SK-N-SH (cell line): ENCODE data around the gene TUT1. TPM values are rescaled to one million over a fixed set of nuclear protein-coding genes. Genes with fewer than 3 reads are reported as not detected.
"Not testable (repeated sequence)": the region's sequence is repeated elsewhere in the genome, so short reads cannot be mapped to it uniquely, and the experiment has no call there.

Experiments
- CTCF ChIA-PET: fragments of 300-600, 350-600 bp; formaldehyde crosslinking; extraction: SDS; loops from one replicate; lab custom pipeline; 2021; lab: Yijun Ruan, JAX
- POLR2A ChIA-PET: fragments of 350-600 bp; sonication (Branson Sonifier 250); formaldehyde crosslinking; extraction: SDS; loops from one replicate; lab custom pipeline; 2020; ENCODE audit warnings: antibody characterized with exemption, inconsistent platforms; lab: Yijun Ruan, JAX
- DNase-seq: peaks from one replicate; pipeline ENCODE4 v3.0.0; 2012
- H2AFZ ChIP-seq: fragments of 200-600 bp; sonication (generic); 2 replicates; pipeline ENCODE4 v1.8.1; 2016; ENCODE audit warnings: antibody characterized with exemption, mild to moderate bottlenecking, low read depth
- H3F3A ChIP-seq: fragments of 200-600 bp; sonication (generic); replicated peaks from 2 replicates; pipeline ENCODE3; 2016; ENCODE audit warnings: antibody characterized with exemption, mild to moderate bottlenecking; ENCODE audit not compliant: insufficient read depth
- H3K27ac ChIP-seq, 2 experiments: fragments of 200-500 bp in 1 of 2; fragments of 200-600 bp in 1 of 2; sonication (Bioruptor generic) in 1 of 2; sonication (generic), shearing (Covaris generic) in 1 of 2; 2 replicates each; pipeline versions ENCODE4 v1.5.1 to v1.6.1; 2014 to 2016; ENCODE audit warnings: low read depth in 2 of 2, inconsistent platforms in 1 of 2, low read length in 1 of 2, mild to moderate bottlenecking in 1 of 2, mixed read lengths in 1 of 2
- H3K27me3 ChIP-seq: fragments of 200-600 bp; sonication (generic), shearing (Covaris generic); 2 replicates; pipeline ENCODE4 v1.6.1; 2016; ENCODE audit warnings: mixed run types; ENCODE audit not compliant: insufficient read depth
- H3K36me3 ChIP-seq, 2 experiments: fragments of 200-500 bp in 1 of 2; fragments of 200-600 bp in 1 of 2; sonication (Bioruptor generic) in 1 of 2; sonication (generic) in 1 of 2; replicated peaks in 1 of 2; 2 replicates each; pipeline versions ENCODE3 to v1.5.1; 2014 to 2016; ENCODE audit warnings: low read length in 1 of 2, mild to moderate bottlenecking in 1 of 2; ENCODE audit not compliant: insufficient read depth in 2 of 2, control insufficient read depth in 1 of 2
- H3K4me1 ChIP-seq, 2 experiments: fragments of 200-500 bp in 1 of 2; fragments of 200-600 bp in 1 of 2; sonication (Bioruptor generic) in 1 of 2; sonication (generic), shearing (Covaris generic) in 1 of 2; 2 replicates each; pipeline versions ENCODE4 v1.5.1 to v1.6.1; 2014 to 2016; ENCODE audit warnings: low read depth in 1 of 2, low read length in 1 of 2, mixed run types in 1 of 2; ENCODE audit not compliant: insufficient read depth in 2 of 2, control insufficient read depth in 1 of 2
- H3K4me2 ChIP-seq: fragments of 200-600 bp; sonication (generic), shearing (Covaris generic); 2 replicates; pipeline ENCODE4 v1.6.1; 2017; ENCODE audit warnings: mixed run types
- H3K4me3 ChIP-seq, 2 experiments: fragments of 200-500 bp in 1 of 2; fragments of 200-600 bp in 1 of 2; sonication (Bioruptor generic) in 1 of 2; sonication (generic), shearing (Covaris generic) in 1 of 2; 2 replicates each; pipeline versions ENCODE4 v1.5.1 to v1.8.1; 2014 to 2016; ENCODE audit warnings: low read depth in 2 of 2, inconsistent platforms in 1 of 2, low read length in 1 of 2, mild to moderate bottlenecking in 1 of 2, mixed read lengths in 1 of 2, moderate library complexity in 1 of 2
- H3K79me2 ChIP-seq: fragments of 200-600 bp; sonication (generic); 2 replicates; pipeline ENCODE4 v1.8.1; 2017; ENCODE audit warnings: mild to moderate bottlenecking; ENCODE audit not compliant: insufficient read depth
- H3K9ac ChIP-seq: fragments of 200-600 bp; sonication (generic); 2 replicates; pipeline ENCODE4 v1.6.1; 2017; ENCODE audit warnings: mixed run types
- H3K9me2 ChIP-seq: fragments of 200-600 bp; sonication (generic); 2 replicates; pipeline ENCODE4 v1.6.1; 2017; ENCODE audit warnings: mixed run types
- H3K9me3 ChIP-seq: fragments of 200-600 bp; sonication (generic); 2 replicates; pipeline ENCODE4 v1.6.1; 2017; ENCODE audit warnings: mixed run types, mild to moderate bottlenecking, moderate library complexity
- H4K20me1 ChIP-seq: fragments of 200-600 bp; sonication (generic); 2 replicates; pipeline ENCODE4 v1.6.1; 2017; ENCODE audit warnings: mild to moderate bottlenecking, mixed run types; ENCODE audit not compliant: insufficient read depth
- ELF1 ChIP-seq: IDR thresholded peaks from 2 replicates; pipeline ENCODE4 v1.4.0; 2012
- GABPA ChIP-seq: IDR thresholded peaks from 2 replicates; pipeline ENCODE4 v1.4.0; 2012; ENCODE audit warnings: low read depth, mild to moderate bottlenecking
- RAD21 ChIP-seq: IDR thresholded peaks from 2 replicates; pipeline ENCODE4 v1.6.1; 2012; ENCODE audit warnings: mild to moderate bottlenecking, low read length
- RXRA ChIP-seq: IDR thresholded peaks from 2 replicates; pipeline ENCODE4 v1.4.0; 2012; ENCODE audit warnings: low read depth, mild to moderate bottlenecking, borderline replicate concordance
- SIN3A ChIP-seq: IDR thresholded peaks from 2 replicates; pipeline ENCODE4 v1.6.1; 2012; ENCODE audit warnings: low read depth, mild to moderate bottlenecking, low read length, moderate library complexity, borderline replicate concordance
- USF1 ChIP-seq: IDR thresholded peaks from 2 replicates; pipeline ENCODE4 v1.4.0; 2012; ENCODE audit warnings: low read depth, borderline replicate concordance
- USF2 ChIP-seq: fragments of 150-350 bp; IDR thresholded peaks from 2 replicates; pipeline ENCODE4 v1.6.1; 2017; ENCODE audit warnings: antibody characterized with exemption, low read length, low read depth, borderline replicate concordance
- WGBS: methylation state at CpG from one replicate; pipeline ENCODE4 v1.1.6; 2017; ENCODE audit warnings: low lambda C conversion rate; 5-methylcytosine and 5-hydroxymethylcytosine counted together
- polyA plus RNA-seq, 3 experiments: library from polyadenylated mRNA; depleted of rRNA; stranded (reverse); fragments of >200 nt; gene quantifications; 2 replicates each; pipeline ENCODE4 v1.2.3, GENCODE V29; 2012

TUT1 gene
- polyA plus RNA-seq, 1 of the 3 experiments (the other 2 are of a cell fraction), result 27.3 TPM

GRCh38 chr11:62621027-62621566, 29.8 kb upstream of the TUT1 start (continued):
- TF ChIP-seq RXRA, result no peak
- TF ChIP-seq GABPA, result no peak

- H4K20me1 ChIP-seq, H3K36me3 ChIP-seq, H3K9me2 ChIP-seq, H3K4me3 ChIP-seq, DNase-seq, H3K4me2 ChIP-seq, H3K9ac ChIP-seq, H3K27me3 ChIP-seq, CTCF ChIA-PET, H3K27ac ChIP-seq, H2AFZ ChIP-seq, H3K9me3 ChIP-seq: not testable (repeated sequence)
- POLR2A ChIA-PET, result interaction anchor here (1.0 kb wide), 1 partner anchor 49 kb away, joined by 3 read pairs; the partner anchor contains the start of gene CSKMT
- Histone ChIP-seq H3F3A (peaks cover 32% of the 10 kb centered on the region), H3K4me1 (peaks cover 15 to 20% of the 10 kb centered on the region in 2 experiments; a peak in 3 of 4 replicates), H3K79me2 (peaks cover 30% of the 10 kb centered on the region)
- 100% methylated on average over 4 of the region's 14 CpGs for WGBS
These were observed 25.6 kb upstream of the TUT1 start for GRCh38 chr11:62616957-62617356.

- no peaks in the 10 kb centered on the region for H3K9me3 ChIP-seq
- no peak overlapping the region for H3K9ac ChIP-seq
- POLR2A ChIA-PET, result no interaction called here
- peaks cover 33% of the 10 kb centered on the region for H3K79me2 ChIP-seq
- H3K9me2 ChIP-seq, result no peaks in the 10 kb centered on the region
- no peak overlapping the region for H2AFZ ChIP-seq
- peaks cover 4 to 8% of the 10 kb centered on the region in 2 experiments for H3K36me3 ChIP-seq
- H4K20me1 ChIP-seq, result no peaks in the 10 kb centered on the region
- H3K4me1 ChIP-seq, result peaks cover 12 to 25% of the 10 kb centered on the region in 2 experiments; a peak in 3 of 4 replicates
- H3F3A ChIP-seq, result peaks cover 31% of the 10 kb centered on the region
- DNase-seq, result no peak
- H3K4me2 ChIP-seq, result no peak overlapping the region
- 86% methylated on average over 1 of the region's 7 CpGs for WGBS
- H3K4me3 ChIP-seq, result no peak overlapping the region
- CTCF ChIA-PET, result interaction anchor here (1.1 kb wide), 1 partner anchor 221 kb away, joined by 3 read pairs; no protein-coding TSS in a partner anchor
- TF ChIP-seq RAD21 (no peak), ELF1 (no peak), USF1 (no peak), USF2 (no peak), SIN3A (no peak)
- no peaks in the 10 kb centered on the region for H3K27me3 ChIP-seq
- H3K27ac ChIP-seq, result no peak overlapping the region
These were observed 24.2 kb upstream of the TUT1 start for GRCh38 chr11:62615521-62615920.
